ENCODE data around the gene ZMAT5.

Gene ZMAT5

GRCh38 chr22:29766632-29767170 lies at the start of gene ZMAT5:
Gene ZMAT5 (minus strand): TSS chr22:29767007. CDS start chr22:29748544, 18,463 bp downstream.
- peak; percentile 71 to 85 (median 80) for DNase-seq

- DNase-seq, result no peak
These were observed 49.7 kb upstream of the ZMAT5 start for GRCh38 chr22:29816539-29816938.

- no peak for DNase-seq
These were observed 49.3 kb upstream of the ZMAT5 start for GRCh38 chr22:29816128-29816527.

- DNase-seq, result no peak
These were observed 48.8 kb upstream of the ZMAT5 start for GRCh38 chr22:29815580-29815979.

- DNase-seq, result no peak
These were observed 47.2 kb upstream of the ZMAT5 start for GRCh38 chr22:29814003-29814402.

GRCh38 chr22:29813563-29813962 lies 46.8 kb upstream of the ZMAT5 start:
- DNase-seq, result no peak

- DNase-seq, result no peak
These were observed 46.3 kb upstream of the ZMAT5 start for GRCh38 chr22:29813126-29813525.

- DNase-seq, result no peak
These were observed 44.6 kb upstream of the ZMAT5 start for GRCh38 chr22:29811377-29811776.

GRCh38 chr22:29810216-29810615 lies 43.4 kb upstream of the ZMAT5 start:
- no peak for DNase-seq

GRCh38 chr22:29806196-29806595 lies 39.4 kb upstream of the ZMAT5 start:
- no peak for DNase-seq

- no peak for DNase-seq
These were observed 38.2 kb upstream of the ZMAT5 start for GRCh38 chr22:29804985-29805384.

- no peak for DNase-seq
These were observed 36.4 kb upstream of the ZMAT5 start for GRCh38 chr22:29803190-29803589.

- DNase-seq, result no peak
These were observed 35.0 kb upstream of the ZMAT5 start for GRCh38 chr22:29801796-29802195.

GRCh38 chr22:29801153-29801552 lies 34.3 kb upstream of the ZMAT5 start:
- no peak for DNase-seq

- DNase-seq, result no peak
These were observed 32.4 kb upstream of the ZMAT5 start for GRCh38 chr22:29799217-29799680.

- no peak for DNase-seq
These were observed 32.0 kb upstream of the ZMAT5 start for GRCh38 chr22:29798801-29799200.

GRCh38 chr22:29798318-29798717 lies 31.5 kb upstream of the ZMAT5 start:
- no peak for DNase-seq

- no peak for DNase-seq
These were observed 30.5 kb upstream of the ZMAT5 start for GRCh38 chr22:29797351-29797750.

- no peak for DNase-seq
These were observed 28.9 kb upstream of the ZMAT5 start for GRCh38 chr22:29795663-29796062.

- no peak for DNase-seq
These were observed 26.6 kb upstream of the ZMAT5 start for GRCh38 chr22:29793396-29793795.

- DNase-seq, result no peak
These were observed 23.3 kb upstream of the ZMAT5 start for GRCh38 chr22:29790061-29790460.

GRCh38 chr22:29788339-29789279 lies 21.8 kb upstream of the ZMAT5 start:
- no peak for DNase-seq

- DNase-seq, result no peak
These were observed 20.7 kb upstream of the ZMAT5 start for GRCh38 chr22:29787371-29787980.

- DNase-seq, result no peak
These were observed 19.2 kb upstream of the ZMAT5 start for GRCh38 chr22:29786031-29786430.
